Activated CD4-positive, alpha-beta T cell treated with anti-CD3 and anti-CD28 coated beads, Interleukin-2, amount 10 ng/mL, durations not matched to agents 7 days and 5 days (primary cell): ENCODE data around the gene SLC7A6. TPM values are rescaled to one million over a fixed set of nuclear protein-coding genes. Genes with fewer than 3 reads are reported as not detected.

ENCODE experiments used
- CTCF ChIA-PET: fragments of 350-600 bp; sonication (Branson Sonifier 250); formaldehyde crosslinking; loops from one replicate; lab custom pipeline; 2021; ENCODE audit warnings: antibody characterized with exemption; lab: Charles Lee
- POLR2A ChIA-PET: fragments of 350-600 bp; sonication (Branson Sonifier 250); formaldehyde crosslinking; loops from one replicate; lab custom pipeline; 2021; ENCODE audit warnings: antibody characterized with exemption; lab: Charles Lee
- DNase-seq: peaks from one replicate; pipeline ENCODE4 v3.0.0-alpha.2; 2020
- H3K27ac Mint-ChIP-seq: one replicate; pipeline ENCODE4 v1.8.0; 2021; ENCODE audit warnings: mild to moderate bottlenecking, moderate library complexity, mixed read lengths
- H3K27me3 Mint-ChIP-seq: one replicate; pipeline ENCODE4 v1.8.0; 2021; ENCODE audit warnings: mixed read lengths
- H3K36me3 Mint-ChIP-seq: one replicate; pipeline ENCODE4 v1.8.0; 2021; ENCODE audit warnings: low read depth, mixed read lengths
- H3K4me1 Mint-ChIP-seq: one replicate; pipeline ENCODE4 v1.8.0; 2021; ENCODE audit warnings: mixed read lengths
- H3K4me3 Mint-ChIP-seq: one replicate; pipeline ENCODE4 v1.8.0; 2021; ENCODE audit warnings: mild to moderate bottlenecking, moderate library complexity, mixed read lengths
- H3K9me3 Mint-ChIP-seq: one replicate; pipeline ENCODE4 v1.8.0; 2021; ENCODE audit warnings: mixed read lengths
- total RNA-seq, 2 experiments: library from RNA; stranded (reverse); gene quantifications; one replicate each; pipeline ENCODE4 v1.2.3, GENCODE V29; 2021

The SLC7A6 gene
- total RNA-seq, 2 experiments from 2014 or later, result 116 to 130 TPM

DNA sequence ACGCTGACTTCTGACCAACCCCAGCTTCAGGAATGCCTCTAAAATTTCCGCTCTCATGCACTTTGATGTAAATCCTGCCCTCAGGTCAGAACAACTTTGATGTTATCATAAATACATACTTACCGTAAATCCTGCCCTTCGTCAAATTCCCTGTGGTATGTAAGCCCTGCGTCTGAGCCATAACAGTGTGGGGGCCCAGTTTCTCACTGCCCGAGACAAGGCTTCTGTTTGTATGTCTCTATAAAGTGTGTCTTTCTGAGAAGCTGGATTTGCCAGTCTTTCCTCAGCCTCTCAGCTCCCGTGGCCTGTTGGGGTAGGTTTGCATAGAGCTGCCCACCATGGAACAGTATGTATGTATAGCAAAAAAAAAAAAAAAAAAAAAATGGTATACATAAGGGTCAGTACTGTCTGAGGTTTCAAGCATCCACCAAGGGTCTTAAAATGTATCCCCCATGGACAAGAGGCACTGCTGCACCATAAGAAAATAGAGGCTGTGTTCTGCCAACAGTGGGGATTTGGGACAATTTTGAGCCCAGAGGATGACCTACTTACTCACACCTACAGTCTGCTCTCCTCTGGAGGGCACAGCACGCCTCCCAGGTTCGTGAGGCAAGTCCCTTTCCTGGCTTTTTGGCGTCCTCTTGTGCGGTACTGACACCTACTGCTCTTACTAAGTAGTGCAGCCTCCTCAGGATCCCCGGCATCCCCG lies 64.0 kb downstream of the SLC7A6 start:
- no peaks in the 10 kb centered on the region for H3K27me3 Mint-ChIP-seq
- POLR2A ChIA-PET, result no interaction called here
- H3K4me3 Mint-ChIP-seq, result no peak overlapping the region
- DNase-seq, result peak; percentile 85
- H3K36me3 Mint-ChIP-seq, result peaks cover 35% of the 10 kb centered on the region
- H3K9me3 Mint-ChIP-seq, result no peaks in the 10 kb centered on the region
- H3K4me1 Mint-ChIP-seq, result peaks cover 29% of the 10 kb centered on the region
- CTCF ChIA-PET, result interaction anchor here (0.6 to 10.2 kb wide), 20 partner anchors 9 to 782 kb away, joined by 3 to 172 read pairs (median 4); partner anchors contain the start of genes PRMT7, SLC7A6 and SLC7A6OS
- no peak overlapping the region for H3K27ac Mint-ChIP-seq

GRCh38 chr16:68328860-68329390 lies 64.6 kb downstream of the SLC7A6 start:
- H3K27ac Mint-ChIP-seq, result no peak overlapping the region
- no peaks in the 10 kb centered on the region for H3K27me3 Mint-ChIP-seq
- CTCF ChIA-PET, result interaction anchor here (0.6 to 10.2 kb wide), 22 partner anchors 9 to 879 kb away, joined by 3 to 172 read pairs (median 4); partner anchors contain the start of genes PRMT7, SLC7A6 and SLC7A6OS
- H3K9me3 Mint-ChIP-seq, result no peaks in the 10 kb centered on the region
- H3K4me3 Mint-ChIP-seq, result no peak overlapping the region
- H3K36me3 Mint-ChIP-seq, result peaks cover 32% of the 10 kb centered on the region
- DNase-seq, result no peak
- H3K4me1 Mint-ChIP-seq, result peaks cover 29% of the 10 kb centered on the region
- POLR2A ChIA-PET, result no interaction called here

DNA sequence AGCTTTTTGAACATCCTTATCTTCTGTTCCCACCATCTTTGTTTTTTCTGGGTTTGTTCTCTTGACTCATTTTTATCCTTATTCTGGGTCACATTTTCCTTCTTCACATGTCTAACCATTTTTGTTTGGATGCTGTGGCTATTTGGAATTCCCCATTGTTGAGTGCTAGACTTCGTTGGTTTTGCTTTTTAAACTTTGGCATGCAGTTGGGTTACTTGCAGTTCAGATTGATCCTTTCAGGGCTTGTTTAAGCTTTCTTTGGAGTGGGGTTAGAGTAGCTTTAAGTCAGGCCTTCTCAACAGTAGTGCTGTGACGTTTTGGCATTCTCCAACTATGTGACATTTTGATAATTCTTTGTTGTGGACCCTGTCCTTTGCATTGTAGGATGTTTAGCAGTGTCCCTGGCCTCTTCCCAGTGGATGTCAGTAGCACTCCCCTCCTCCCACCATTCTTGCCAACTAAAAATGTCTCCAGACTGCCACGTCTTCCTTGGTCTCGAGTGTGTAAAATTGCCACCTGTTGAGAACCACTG lies 67.6 kb downstream of the SLC7A6 start:
- H3K36me3 Mint-ChIP-seq, result peaks cover 47% of the 10 kb centered on the region
- no peak overlapping the region for H3K4me3 Mint-ChIP-seq
- ChIA-PET CTCF (interaction anchor here (0.7 to 10.2 kb wide), 7 partner anchors 21 to 128 kb away, joined by 3 to 172 read pairs (median 4); partner anchors contain the start of gene SLC7A6), POLR2A (interaction anchor here (0.8 to 1.3 kb wide), 2 partner anchors 9 to 25 kb away, joined by 3 to 4 read pairs; no protein-coding TSS in a partner anchor)
- H3K9me3 Mint-ChIP-seq, result no peaks in the 10 kb centered on the region
- H3K4me1 Mint-ChIP-seq, result peaks cover 35% of the 10 kb centered on the region
- H3K27ac Mint-ChIP-seq, result peak overlapping the region; percentile 82
- no peaks in the 10 kb centered on the region for H3K27me3 Mint-ChIP-seq
- DNase-seq, result no peak

DNA sequence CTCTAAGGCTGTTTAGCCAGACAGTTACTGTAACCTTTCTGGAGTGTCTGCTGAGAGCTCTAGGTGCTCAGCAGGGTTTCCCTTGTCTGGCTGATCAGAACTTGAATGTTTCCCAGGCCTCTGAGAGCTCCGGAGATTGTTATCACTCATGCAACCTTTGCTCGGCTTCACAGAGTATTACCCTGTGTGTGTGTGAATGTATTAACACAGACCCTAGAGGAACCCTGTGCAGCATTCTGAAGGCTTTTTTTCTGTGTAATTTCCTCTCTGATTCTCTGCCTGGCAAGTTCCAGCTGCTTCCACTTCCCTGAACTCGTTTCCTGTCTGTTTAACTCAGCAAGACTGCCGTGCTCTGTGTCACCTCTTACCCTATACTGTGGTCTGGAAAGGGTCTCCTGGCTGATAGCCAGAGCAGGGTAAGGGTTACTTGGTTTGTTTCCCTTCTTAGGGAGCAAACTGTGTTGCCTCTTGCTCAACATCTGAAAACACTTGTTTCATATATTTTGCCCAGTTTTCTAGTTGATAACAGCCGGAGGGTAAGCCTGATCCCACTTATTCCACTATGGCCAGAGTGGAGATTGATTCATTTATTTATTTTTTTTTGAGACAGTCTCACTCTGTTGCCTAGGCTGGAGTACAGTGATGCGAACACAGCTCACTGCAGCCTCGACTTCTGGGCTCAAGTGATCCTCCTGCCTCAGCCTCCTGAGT lies 68.2 kb downstream of the SLC7A6 start:
- Mint-ChIP-seq H3K4me3 (no peak overlapping the region), H3K36me3 (peaks cover 48% of the 10 kb centered on the region), H3K9me3 (no peaks in the 10 kb centered on the region), H3K4me1 (peaks cover 30% of the 10 kb centered on the region), H3K27me3 (no peaks in the 10 kb centered on the region), H3K27ac (peak overlapping the region; percentile 82)
- peak; percentile 23 for DNase-seq
- CTCF ChIA-PET, result interaction anchor here (0.7 to 10.2 kb wide), 7 partner anchors 15 to 129 kb away, joined by 3 to 172 read pairs (median 4); partner anchors contain the start of gene SLC7A6
- POLR2A ChIA-PET, result interaction anchor here (0.8 to 1.3 kb wide), 2 partner anchors 8 to 24 kb away, joined by 3 to 4 read pairs; no protein-coding TSS in a partner anchor

- ChIA-PET POLR2A (no interaction called here), CTCF (interaction anchor here (0.7 to 10.2 kb wide), 4 partner anchors 14 to 488 kb away, joined by 3 to 172 read pairs (median 4); partner anchors contain the start of gene SLC7A6)
- H3K27ac Mint-ChIP-seq, result peak overlapping the region; percentile 63
- H3K4me3 Mint-ChIP-seq, result no peak overlapping the region
- H3K36me3 Mint-ChIP-seq, result peaks cover 54% of the 10 kb centered on the region
- no peaks in the 10 kb centered on the region for H3K9me3 Mint-ChIP-seq
- H3K4me1 Mint-ChIP-seq, result peaks cover 21% of the 10 kb centered on the region
- DNase-seq, result no peak
- no peaks in the 10 kb centered on the region for H3K27me3 Mint-ChIP-seq
Measured at GRCh38 chr16:68335175-68335574, 70.8 kb downstream of the SLC7A6 start.

DNA sequence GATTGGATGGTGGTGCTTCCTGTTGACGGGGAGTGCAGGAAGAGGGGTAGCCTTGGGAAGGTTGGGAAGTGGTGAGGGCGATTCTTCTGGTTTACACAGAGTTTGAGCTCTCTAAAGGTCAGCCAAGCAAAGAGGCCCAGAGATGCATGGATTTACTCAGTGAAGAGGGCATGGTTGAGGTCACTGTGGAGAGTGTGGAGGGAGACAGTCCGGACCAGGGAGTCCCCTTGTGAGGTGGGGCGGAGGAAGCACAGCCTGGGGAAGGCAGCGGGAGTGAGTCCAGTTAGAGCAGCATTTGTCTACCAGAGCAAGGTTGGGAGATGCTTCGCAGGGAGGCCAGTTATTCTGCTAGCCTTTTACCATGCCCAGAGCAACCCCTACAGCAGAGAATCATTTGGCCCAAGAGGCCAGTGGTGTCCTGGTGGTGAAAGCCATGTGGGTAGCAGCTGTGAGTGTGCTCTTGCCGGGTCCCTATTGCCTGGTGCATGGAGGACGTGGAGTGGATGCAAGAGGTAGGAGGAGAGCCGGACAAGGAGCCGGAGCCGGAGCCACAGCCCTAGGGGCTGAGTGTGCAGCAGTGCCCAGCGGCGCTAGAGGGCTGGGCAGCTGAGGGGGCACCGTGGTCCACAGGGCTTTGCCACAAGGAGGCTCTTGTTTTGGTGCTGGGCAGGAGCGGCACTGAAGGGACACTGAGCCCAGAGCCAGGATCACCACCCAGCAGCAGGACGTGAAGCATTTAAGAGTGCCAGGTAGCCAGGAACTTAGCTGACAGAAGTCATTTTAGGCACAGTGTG lies 74.2 kb downstream of the SLC7A6 start:
- peak overlapping the region; percentile 32 for H3K27ac Mint-ChIP-seq
- peaks cover 66% of the 10 kb centered on the region for H3K36me3 Mint-ChIP-seq
- H3K4me1 Mint-ChIP-seq, result peaks cover 6% of the 10 kb centered on the region
- no peaks in the 10 kb centered on the region for H3K9me3 Mint-ChIP-seq
- CTCF ChIA-PET, result interaction anchor here (0.6 to 4.3 kb wide), 5 partner anchors 10 to 77 kb away, joined by 3 to 23 read pairs (median 6); partner anchors contain the start of gene SLC7A6
- DNase-seq, result no peak
- no peaks in the 10 kb centered on the region for H3K27me3 Mint-ChIP-seq
- POLR2A ChIA-PET, result no interaction called here
- no peak overlapping the region for H3K4me3 Mint-ChIP-seq

GRCh38 chr16:68339214-68339613 lies 74.9 kb downstream of the SLC7A6 start:
- Mint-ChIP-seq H3K27me3 (no peaks in the 10 kb centered on the region), H3K4me1 (peaks cover 4% of the 10 kb centered on the region), H3K4me3 (no peak overlapping the region), H3K36me3 (peaks cover 66% of the 10 kb centered on the region), H3K9me3 (no peaks in the 10 kb centered on the region), H3K27ac (peak overlapping the region; percentile 42)
- POLR2A ChIA-PET, result no interaction called here
- CTCF ChIA-PET, result interaction anchor here (0.6 to 4.3 kb wide), 4 partner anchors 11 to 77 kb away, joined by 3 to 23 read pairs (median 6); partner anchors contain the start of gene SLC7A6
- no peak for DNase-seq

DNA sequence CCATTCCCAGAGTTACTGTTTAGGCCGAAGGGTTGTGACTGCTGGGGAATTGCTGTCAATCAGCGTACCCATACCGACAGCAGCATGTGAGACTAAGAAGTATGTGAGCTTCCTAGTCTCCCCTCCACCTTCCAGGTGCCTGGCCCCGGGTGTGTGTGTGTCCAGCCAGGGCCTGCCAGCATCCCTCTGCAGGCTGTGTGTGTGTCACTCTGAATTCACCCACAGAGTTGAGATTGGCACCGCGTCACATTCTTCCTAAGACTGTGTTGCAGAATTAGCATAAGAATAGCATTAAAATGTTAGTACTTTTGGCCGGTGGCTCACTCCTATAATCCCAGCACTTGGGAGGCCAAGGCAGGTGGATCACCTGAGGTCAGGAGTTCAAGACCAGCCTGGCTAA lies 78.3 kb downstream of the SLC7A6 start:
- CTCF ChIA-PET, result interaction anchor here (1.1 to 2.7 kb wide), 2 partner anchors 79 to 81 kb away, joined by 5 to 12 read pairs; partner anchors contain the start of gene SLC7A6
- no peak for DNase-seq
- peaks cover 72% of the 10 kb centered on the region for H3K36me3 Mint-ChIP-seq

GRCh38 chr16:68343137-68343536 lies 78.8 kb downstream of the SLC7A6 start:
- CTCF ChIA-PET, result interaction anchor here (1.1 to 2.7 kb wide), 4 partner anchors 11 to 81 kb away, joined by 3 to 12 read pairs (median 4); partner anchors contain the start of gene SLC7A6
- POLR2A ChIA-PET, result no interaction called here
- no peaks in the 10 kb centered on the region for H3K27me3 Mint-ChIP-seq

More for the DNA sequence above, 78.3 kb downstream of the SLC7A6 start:
- H3K27me3 Mint-ChIP-seq, result no peaks in the 10 kb centered on the region
- H3K27ac Mint-ChIP-seq, result no peak overlapping the region
- H3K4me1 Mint-ChIP-seq, result peaks cover 15% of the 10 kb centered on the region
- no peak overlapping the region for H3K4me3 Mint-ChIP-seq
- POLR2A ChIA-PET, result no interaction called here
- H3K9me3 Mint-ChIP-seq, result no peaks in the 10 kb centered on the region

GRCh38 chr16:68344252-68344651 lies 79.9 kb downstream of the SLC7A6 start:
- POLR2A ChIA-PET, result no interaction called here

More at GRCh38 chr16:68343137-68343536, 78.8 kb downstream of the SLC7A6 start:
- no peaks in the 10 kb centered on the region for H3K9me3 Mint-ChIP-seq
- peaks cover 72% of the 10 kb centered on the region for H3K36me3 Mint-ChIP-seq
- DNase-seq, result no peak
- no peak overlapping the region for H3K27ac Mint-ChIP-seq
- H3K4me1 Mint-ChIP-seq, result peaks cover 20% of the 10 kb centered on the region
- H3K4me3 Mint-ChIP-seq, result no peak overlapping the region

GRCh38 chr16:68345351-68345810 lies 81.1 kb downstream of the SLC7A6 start:
- Mint-ChIP-seq H3K27ac (no peak overlapping the region), H3K27me3 (no peaks in the 10 kb centered on the region), H3K4me3 (no peak overlapping the region), H3K4me1 (peaks cover 20% of the 10 kb centered on the region), H3K36me3 (peaks cover 72% of the 10 kb centered on the region), H3K9me3 (no peaks in the 10 kb centered on the region)
- CTCF ChIA-PET, result interaction anchor here (0.6 to 0.8 kb wide), 2 partner anchors 16 to 29 kb away, joined by 3 read pairs; no protein-coding TSS in a partner anchor
- DNase-seq, result no peak
- POLR2A ChIA-PET, result no interaction called here

More at GRCh38 chr16:68344252-68344651, 79.9 kb downstream of the SLC7A6 start:
- no peak for DNase-seq
- H3K27ac Mint-ChIP-seq, result no peak overlapping the region
- H3K9me3 Mint-ChIP-seq, result no peaks in the 10 kb centered on the region
- H3K4me1 Mint-ChIP-seq, result peaks cover 20% of the 10 kb centered on the region
- no peaks in the 10 kb centered on the region for H3K27me3 Mint-ChIP-seq
- CTCF ChIA-PET, result interaction anchor here (1.5 to 2.7 kb wide), 3 partner anchors 10 to 80 kb away, joined by 3 to 12 read pairs (median 4); partner anchors contain the start of gene SLC7A6
- H3K36me3 Mint-ChIP-seq, result peaks cover 77% of the 10 kb centered on the region
- no peak overlapping the region for H3K4me3 Mint-ChIP-seq
